ENCODE measurements around the gene SSB.
"Not testable (repeated sequence)": the region's sequence is repeated elsewhere in the genome, so short reads cannot be mapped to it uniquely, and the experiment has no call there.

Gene SSB
- total RNA-seq = 86.2 to 126 (median 93.8) reads per million in 3 donors

GRCh38 chr2:169798718-169799592 lies at the start of gene SSB:
Gene SSB, plus strand, starts transcription at chr2:169798871. Its CDS starts 2,090 bp downstream, at chr2:169800961.
- peaks cover 4% of the 10 kb centered on the region for H3K36me3 ChIP-seq (ENCODE audit: control insufficient read depth, insufficient read depth, low read length)
- H3K4me1 ChIP-seq (ENCODE audit: control insufficient read depth, insufficient read depth, low read length, poor library complexity, severe bottlenecking) = no peaks in the 10 kb centered on the region
- H3K9me3 ChIP-seq (ENCODE audit: control insufficient read depth, low read length) = no peaks in the 10 kb centered on the region
- DNase-seq = peak; percentile 85 to 87 (median 87)
- H3K27me3 ChIP-seq (replicated peaks; ENCODE audit: control insufficient read depth, insufficient read depth, low read length, poor library complexity, severe bottlenecking) = no peaks in the 10 kb centered on the region
- peak within 1 kb of the TSS; percentile 93 for H3K27ac ChIP-seq (ENCODE audit: insufficient read depth, low read length, poor library complexity, severe bottlenecking)
- H3K4me3 ChIP-seq (ENCODE audit: insufficient read depth, low read depth, low read length, poor library complexity, severe bottlenecking) = peak within 1 kb of the TSS; percentile 53

- DNase-seq = no peak
- no peaks in the 10 kb centered on the region for H3K27me3 ChIP-seq (replicated peaks; ENCODE audit: control insufficient read depth, insufficient read depth, low read length, poor library complexity, severe bottlenecking)
- H3K4me1 ChIP-seq (ENCODE audit: control insufficient read depth, insufficient read depth, low read length, poor library complexity, severe bottlenecking) = no peaks in the 10 kb centered on the region
- H3K9me3 ChIP-seq (ENCODE audit: control insufficient read depth, low read length) = no peaks in the 10 kb centered on the region
- H3K4me3 ChIP-seq (ENCODE audit: insufficient read depth, low read depth, low read length, poor library complexity, severe bottlenecking) = no peak overlapping the region
- H3K27ac ChIP-seq (ENCODE audit: insufficient read depth, low read length, poor library complexity, severe bottlenecking) = no peak overlapping the region
- no peaks in the 10 kb centered on the region for H3K36me3 ChIP-seq (ENCODE audit: control insufficient read depth, insufficient read depth, low read length)
Measured at GRCh38 chr2:169752752-169753151, 45.9 kb upstream of the SSB start.

- Histone ChIP-seq H3K27me3 (replicated peaks; ENCODE audit: control insufficient read depth, insufficient read depth, low read length, poor library complexity, severe bottlenecking) (no peaks in the 10 kb centered on the region), H3K36me3 (ENCODE audit: control insufficient read depth, insufficient read depth, low read length) (no peaks in the 10 kb centered on the region), H3K9me3 (ENCODE audit: control insufficient read depth, low read length) (no peaks in the 10 kb centered on the region), H3K4me3 (ENCODE audit: insufficient read depth, low read depth, low read length, poor library complexity, severe bottlenecking) (no peak overlapping the region), H3K4me1 (ENCODE audit: control insufficient read depth, insufficient read depth, low read length, poor library complexity, severe bottlenecking) (no peaks in the 10 kb centered on the region), H3K27ac (ENCODE audit: insufficient read depth, low read length, poor library complexity, severe bottlenecking) (no peak overlapping the region)
- no peak for DNase-seq
Measured at GRCh38 chr2:169755083-169755870, 43.4 kb upstream of the SSB start.

- Histone ChIP-seq H3K4me1 (ENCODE audit: control insufficient read depth, insufficient read depth, low read length, poor library complexity, severe bottlenecking) (no peaks in the 10 kb centered on the region), H3K36me3 (ENCODE audit: control insufficient read depth, insufficient read depth, low read length) (no peaks in the 10 kb centered on the region), H3K27ac (ENCODE audit: insufficient read depth, low read length, poor library complexity, severe bottlenecking) (no peak overlapping the region), H3K27me3 (replicated peaks; ENCODE audit: control insufficient read depth, insufficient read depth, low read length, poor library complexity, severe bottlenecking) (no peaks in the 10 kb centered on the region), H3K9me3 (ENCODE audit: control insufficient read depth, low read length) (no peaks in the 10 kb centered on the region), H3K4me3 (ENCODE audit: insufficient read depth, low read depth, low read length, poor library complexity, severe bottlenecking) (no peak overlapping the region)
- no peak for DNase-seq
Measured at GRCh38 chr2:169756342-169756741, 42.3 kb upstream of the SSB start.

GRCh38 chr2:169757356-169757755 lies 41.3 kb upstream of the SSB start:
- H3K36me3 ChIP-seq (ENCODE audit: control insufficient read depth, insufficient read depth, low read length) = no peaks in the 10 kb centered on the region
- no peaks in the 10 kb centered on the region for H3K4me1 ChIP-seq (ENCODE audit: control insufficient read depth, insufficient read depth, low read length, poor library complexity, severe bottlenecking)
- H3K27ac ChIP-seq (ENCODE audit: insufficient read depth, low read length, poor library complexity, severe bottlenecking) = no peak overlapping the region
- no peak overlapping the region for H3K4me3 ChIP-seq (ENCODE audit: insufficient read depth, low read depth, low read length, poor library complexity, severe bottlenecking)
- DNase-seq = no peak
- no peaks in the 10 kb centered on the region for H3K27me3 ChIP-seq (replicated peaks; ENCODE audit: control insufficient read depth, insufficient read depth, low read length, poor library complexity, severe bottlenecking)
- no peaks in the 10 kb centered on the region for H3K9me3 ChIP-seq (ENCODE audit: control insufficient read depth, low read length)

GRCh38 chr2:169757778-169758177 lies 40.9 kb upstream of the SSB start:
- Histone ChIP-seq H3K4me1 (ENCODE audit: control insufficient read depth, insufficient read depth, low read length, poor library complexity, severe bottlenecking) (no peaks in the 10 kb centered on the region), H3K27me3 (replicated peaks; ENCODE audit: control insufficient read depth, insufficient read depth, low read length, poor library complexity, severe bottlenecking) (no peaks in the 10 kb centered on the region), H3K9me3 (ENCODE audit: control insufficient read depth, low read length) (no peaks in the 10 kb centered on the region), H3K4me3 (ENCODE audit: insufficient read depth, low read depth, low read length, poor library complexity, severe bottlenecking) (no peak overlapping the region), H3K36me3 (ENCODE audit: control insufficient read depth, insufficient read depth, low read length) (no peaks in the 10 kb centered on the region), H3K27ac (ENCODE audit: insufficient read depth, low read length, poor library complexity, severe bottlenecking) (no peak overlapping the region)
- DNase-seq = no peak

- Histone ChIP-seq H3K27me3 (replicated peaks; ENCODE audit: control insufficient read depth, insufficient read depth, low read length, poor library complexity, severe bottlenecking) (no peaks in the 10 kb centered on the region), H3K36me3 (ENCODE audit: control insufficient read depth, insufficient read depth, low read length) (no peaks in the 10 kb centered on the region), H3K9me3 (ENCODE audit: control insufficient read depth, low read length) (no peaks in the 10 kb centered on the region), H3K27ac (ENCODE audit: insufficient read depth, low read length, poor library complexity, severe bottlenecking) (no peak overlapping the region), H3K4me1 (ENCODE audit: control insufficient read depth, insufficient read depth, low read length, poor library complexity, severe bottlenecking) (no peaks in the 10 kb centered on the region), H3K4me3 (ENCODE audit: insufficient read depth, low read depth, low read length, poor library complexity, severe bottlenecking) (no peak overlapping the region)
- no peak for DNase-seq
Measured at GRCh38 chr2:169759987-169760386, 38.7 kb upstream of the SSB start.

- not testable (repeated sequence) for H3K27me3 ChIP-seq (replicated peaks; ENCODE audit: control insufficient read depth, insufficient read depth, low read length, poor library complexity, severe bottlenecking); H3K27ac ChIP-seq (ENCODE audit: insufficient read depth, low read length, poor library complexity, severe bottlenecking); H3K9me3 ChIP-seq (ENCODE audit: control insufficient read depth, low read length); H3K4me1 ChIP-seq (ENCODE audit: control insufficient read depth, insufficient read depth, low read length, poor library complexity, severe bottlenecking); H3K4me3 ChIP-seq (ENCODE audit: insufficient read depth, low read depth, low read length, poor library complexity, severe bottlenecking); DNase-seq; H3K36me3 ChIP-seq (ENCODE audit: control insufficient read depth, insufficient read depth, low read length)
Measured at GRCh38 chr2:169760798-169761197, 37.9 kb upstream of the SSB start.

GRCh38 chr2:169761251-169761969 lies 37.3 kb upstream of the SSB start:
- DNase-seq = no peak
- no peak overlapping the region for H3K27ac ChIP-seq (ENCODE audit: insufficient read depth, low read length, poor library complexity, severe bottlenecking)

More at GRCh38 chr2:169761251-169761969, 37.3 kb upstream of the SSB start:
- Histone ChIP-seq H3K36me3 (ENCODE audit: control insufficient read depth, insufficient read depth, low read length) (no peaks in the 10 kb centered on the region), H3K9me3 (ENCODE audit: control insufficient read depth, low read length) (no peaks in the 10 kb centered on the region), H3K4me3 (ENCODE audit: insufficient read depth, low read depth, low read length, poor library complexity, severe bottlenecking) (no peak overlapping the region), H3K4me1 (ENCODE audit: control insufficient read depth, insufficient read depth, low read length, poor library complexity, severe bottlenecking) (no peaks in the 10 kb centered on the region), H3K27me3 (replicated peaks; ENCODE audit: control insufficient read depth, insufficient read depth, low read length, poor library complexity, severe bottlenecking) (no peaks in the 10 kb centered on the region)
